Hepatocyte (in vitro differentiated cells): ENCODE results near the gene SPON2. TPM values are rescaled to one million over a fixed set of nuclear protein-coding genes. Genes with fewer than 3 reads are reported as not detected.

Source experiments
- DNase-seq: peaks from one replicate; pipeline ENCODE4 v3.0.0-alpha.2; 2016; ENCODE audit warnings: low spot score
- H2AFZ ChIP-seq: fragments of 200-600 bp; sonication (generic); 2 replicates; pipeline ENCODE4 v1.6.0; 2016; ENCODE audit warnings: antibody characterized with exemption, mild to moderate bottlenecking
- H3K27ac ChIP-seq: fragments of 200-600 bp; sonication (generic); 2 replicates; pipeline ENCODE4 v1.5.1; 2016; ENCODE audit warnings: mild to moderate bottlenecking
- H3K27me3 ChIP-seq: fragments of 200-600 bp; sonication (generic); 2 replicates; pipeline ENCODE4 v1.6.1; 2016
- H3K36me3 ChIP-seq: fragments of 200-600 bp; sonication (generic); replicated peaks from 2 replicates; pipeline ENCODE4 v1.5.1; 2016; ENCODE audit warnings: low read depth; ENCODE audit not compliant: insufficient read depth
- H3K4me1 ChIP-seq: fragments of 200-600 bp; sonication (generic); 2 replicates; pipeline ENCODE4 v1.5.1; 2016; ENCODE audit warnings: mild to moderate bottlenecking, moderate library complexity; ENCODE audit not compliant: insufficient read depth
- H3K4me2 ChIP-seq: fragments of 200-600 bp; sonication (generic); 2 replicates; pipeline ENCODE4 v1.6.0; 2016
- H3K4me3 ChIP-seq: fragments of 200-600 bp; sonication (generic); 2 replicates; pipeline ENCODE4 v1.5.1; 2016; ENCODE audit warnings: mild to moderate bottlenecking
- H3K79me2 ChIP-seq: fragments of 200-600 bp; sonication (generic); 2 replicates; pipeline ENCODE4 v1.6.0; 2017; ENCODE audit warnings: mild to moderate bottlenecking
- H3K9me2 ChIP-seq: fragments of 200-600 bp; sonication (generic); replicated peaks from 2 replicates; pipeline ENCODE4 v1.6.0; 2017; ENCODE audit warnings: mild to moderate bottlenecking; ENCODE audit not compliant: insufficient read depth
- H3K9me3 ChIP-seq: fragments of 200-600 bp; sonication (generic); 2 replicates; pipeline ENCODE4 v1.5.1; 2016; ENCODE audit warnings: low read depth, mild to moderate bottlenecking
- H4K20me1 ChIP-seq: fragments of 200-600 bp; sonication (generic); 2 replicates; pipeline ENCODE4 v1.6.0; 2016; ENCODE audit warnings: mild to moderate bottlenecking; ENCODE audit not compliant: insufficient read depth, poor library complexity, severe bottlenecking
- CTCF ChIP-seq: fragments of 200-600 bp; sonication (generic); IDR thresholded peaks from 2 replicates; pipeline ENCODE4 v1.5.1; 2016; ENCODE audit warnings: antibody characterized with exemption, mild to moderate bottlenecking; ENCODE audit not compliant: poor library complexity
- EZH2 ChIP-seq: fragments of 200-600 bp; sonication (generic); IDR thresholded peaks from 2 replicates; pipeline ENCODE4 v1.6.1; 2016; ENCODE audit warnings: antibody characterized with exemption, mild to moderate bottlenecking, borderline replicate concordance
- EZH2phosphoT487 ChIP-seq: fragments of 200-600 bp; sonication (generic); IDR thresholded peaks from one replicate; pipeline ENCODE4 v1.6.1; 2018; ENCODE audit warnings: antibody characterized with exemption, mild to moderate bottlenecking, low read depth, moderate library complexity; ENCODE audit not compliant: unreplicated experiment, severe bottlenecking
- WGBS: methylation state at CpG from one replicate; pipeline ENCODE4 v1.1.6; 2016; ENCODE audit warnings: low lambda C conversion rate; ENCODE audit errors: missing lambda C conversion rate; 5-methylcytosine and 5-hydroxymethylcytosine counted together
- polyA plus RNA-seq: library from polyadenylated mRNA; unstranded; fragments of >200 nt; fragmentation: Nextera tagmentation; extraction: Ambion mirVana; gene quantifications from 2 replicates; pipeline ENCODE4 v1.2.1, GENCODE V29; 2016
- total RNA-seq: library from RNA; depleted of rRNA; stranded (reverse); fragments of >200 nt; gene quantifications from 2 replicates; pipeline ENCODE4 v1.2.3, GENCODE V29; 2014

SPON2 gene
- total and polyA plus RNA-seq, 2 experiments from 2014 or later, result 403 to 1,210 TPM

- no peaks in the 10 kb centered on the region for H3K36me3 ChIP-seq
- no peak overlapping the region for H3K27ac ChIP-seq
- 89% methylated on average over 1 of the region's 1 CpG for WGBS
Observed at GRCh38 chr4:1160351-1160750, 12.0 kb downstream of the SPON2 start.

GRCh38 chr4:1156069-1156468 lies 16.3 kb downstream of the SPON2 start:
- TF ChIP-seq EZH2phosphoT487 (no peak), EZH2 (no peak), CTCF (no peak)
- no peak overlapping the region for H2AFZ ChIP-seq
- WGBS, result 95% methylated on average over 8 of the region's 8 CpGs
- H3K9me3 ChIP-seq, result peaks cover 4% of the 10 kb centered on the region
- no peaks in the 10 kb centered on the region for H4K20me1 ChIP-seq
- no peaks in the 10 kb centered on the region for H3K9me2 ChIP-seq
- peaks cover 5% of the 10 kb centered on the region for H3K4me1 ChIP-seq
- H3K27ac ChIP-seq, result no peak overlapping the region
- DNase-seq, result no peak
- H3K27me3 ChIP-seq, result no peaks in the 10 kb centered on the region
- no peak overlapping the region for H3K4me3 ChIP-seq
- no peaks in the 10 kb centered on the region for H3K36me3 ChIP-seq
- H3K4me2 ChIP-seq, result no peak overlapping the region
- H3K79me2 ChIP-seq, result no peaks in the 10 kb centered on the region

More at GRCh38 chr4:1160351-1160750, 12.0 kb downstream of the SPON2 start:
- Histone ChIP-seq H3K9me2 (no peaks in the 10 kb centered on the region), H4K20me1 (no peaks in the 10 kb centered on the region), H3K4me2 (no peak overlapping the region), H3K79me2 (no peaks in the 10 kb centered on the region), H3K27me3 (no peaks in the 10 kb centered on the region), H3K4me3 (no peak overlapping the region), H2AFZ (no peak overlapping the region), H3K4me1 (no peaks in the 10 kb centered on the region), H3K9me3 (peaks cover 4% of the 10 kb centered on the region)
- TF ChIP-seq EZH2 (no peak), EZH2phosphoT487 (no peak), CTCF (no peak)
- no peak for DNase-seq

GRCh38 chr4:1155314-1155713 lies 17.1 kb downstream of the SPON2 start:
- Histone ChIP-seq H3K4me2 (no peak overlapping the region), H3K9me3 (peaks cover 4% of the 10 kb centered on the region), H4K20me1 (no peaks in the 10 kb centered on the region), H2AFZ (no peak overlapping the region), H3K9me2 (no peaks in the 10 kb centered on the region), H3K4me3 (no peak overlapping the region), H3K79me2 (no peaks in the 10 kb centered on the region), H3K36me3 (no peaks in the 10 kb centered on the region), H3K27me3 (no peaks in the 10 kb centered on the region), H3K27ac (no peak overlapping the region), H3K4me1 (peaks cover 5% of the 10 kb centered on the region)
- no peak for TF ChIP-seq CTCF
- no peak for TF ChIP-seq EZH2
- TF ChIP-seq EZH2phosphoT487, result no peak
- DNase-seq, result no peak
- 72% methylated on average over 3 of the region's 3 CpGs for WGBS

- H3K4me3 ChIP-seq, result no peak overlapping the region
- TF ChIP-seq EZH2 (no peak), CTCF (no peak), EZH2phosphoT487 (no peak)
- H3K4me2 ChIP-seq, result no peak overlapping the region
- H3K9me2 ChIP-seq, result no peaks in the 10 kb centered on the region
- peaks cover 4% of the 10 kb centered on the region for H3K9me3 ChIP-seq
- H3K36me3 ChIP-seq, result no peaks in the 10 kb centered on the region
- no peak overlapping the region for H2AFZ ChIP-seq
- WGBS, result 82% methylated on average over 21 of the region's 21 CpGs
- DNase-seq, result no peak
- no peak overlapping the region for H3K27ac ChIP-seq
- no peaks in the 10 kb centered on the region for H3K27me3 ChIP-seq
- H4K20me1 ChIP-seq, result no peaks in the 10 kb centered on the region
- no peaks in the 10 kb centered on the region for H3K79me2 ChIP-seq
- peaks cover 5% of the 10 kb centered on the region for H3K4me1 ChIP-seq
Observed at GRCh38 chr4:1154523-1155182, 17.7 kb downstream of the SPON2 start.
